H7 (cell line): ENCODE results near the gene KCNMA1. TPM values are rescaled to one million over a fixed set of nuclear protein-coding genes. Genes with fewer than 3 reads are reported as not detected.
A peak's percentile ranks its signal among the peaks of the same experiment; 100 is the strongest.

Experiments
- DNase-seq: peaks from one replicate; pipeline ENCODE4 v3.0.0; 2012
- H3K27me3 ChIP-seq: 2 replicates; pipeline ENCODE4 v1.6.0; 2011; ENCODE audit warnings: mild to moderate bottlenecking, low read length; ENCODE audit not compliant: control insufficient read depth, insufficient read depth
- H3K36me3 ChIP-seq: replicated peaks from 2 replicates; pipeline ENCODE4 v1.5.1; 2011; ENCODE audit warnings: low read length; ENCODE audit not compliant: control insufficient read depth, insufficient read depth
- H3K4me3 ChIP-seq: 2 replicates; pipeline ENCODE4 v1.5.1; 2011; ENCODE audit warnings: low read depth, mild to moderate bottlenecking, control low read depth, low read length, moderate library complexity; ENCODE audit not compliant: insufficient read depth
- total RNA-seq: library from RNA; depleted of rRNA; stranded (reverse); fragments of >200 nt; shearing (Covaris generic); gene quantifications from 2 replicates; pipeline ENCODE4 v1.2.3, GENCODE V29; 2014

The KCNMA1 gene
- total RNA-seq, 1 experiment from 2014 or later, result 0.94 TPM

- no peaks in the 10 kb centered on the region for H3K36me3 ChIP-seq
- DNase-seq, result no peak
- H3K27me3 ChIP-seq, result no peaks in the 10 kb centered on the region
- H3K4me3 ChIP-seq, result no peak overlapping the region
Observed at GRCh38 chr10:77383861-77384553, 253.6 kb downstream of the KCNMA1 start.

DNA sequence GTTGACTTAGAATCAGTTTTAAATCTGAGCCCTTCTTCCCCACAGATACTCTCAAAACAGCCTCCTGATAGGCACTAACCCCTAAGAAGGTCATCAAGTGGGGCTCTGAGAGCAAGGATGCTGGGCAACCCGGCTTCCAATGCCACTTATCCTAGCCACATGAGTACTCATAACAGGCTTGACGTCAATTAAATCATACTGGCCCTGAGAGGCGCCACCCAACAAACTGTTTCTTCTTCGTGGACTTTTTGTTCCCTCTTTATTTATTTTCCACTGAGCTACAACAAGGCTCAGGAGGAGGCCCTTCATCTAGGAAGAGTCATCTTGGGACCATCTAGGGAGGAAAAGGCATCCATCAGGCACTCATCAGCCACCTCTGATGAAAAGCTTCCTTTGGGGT lies 255.9 kb downstream of the KCNMA1 start:
- Histone ChIP-seq H3K4me3 (no peak overlapping the region), H3K36me3 (no peaks in the 10 kb centered on the region), H3K27me3 (no peaks in the 10 kb centered on the region)
- DNase-seq, result no peak

- no peaks in the 10 kb centered on the region for H3K36me3 ChIP-seq
- H3K27me3 ChIP-seq, result no peaks in the 10 kb centered on the region
- DNase-seq, result no peak
- no peak overlapping the region for H3K4me3 ChIP-seq
Observed at GRCh38 chr10:77380723-77381122, 256.9 kb downstream of the KCNMA1 start.

DNA sequence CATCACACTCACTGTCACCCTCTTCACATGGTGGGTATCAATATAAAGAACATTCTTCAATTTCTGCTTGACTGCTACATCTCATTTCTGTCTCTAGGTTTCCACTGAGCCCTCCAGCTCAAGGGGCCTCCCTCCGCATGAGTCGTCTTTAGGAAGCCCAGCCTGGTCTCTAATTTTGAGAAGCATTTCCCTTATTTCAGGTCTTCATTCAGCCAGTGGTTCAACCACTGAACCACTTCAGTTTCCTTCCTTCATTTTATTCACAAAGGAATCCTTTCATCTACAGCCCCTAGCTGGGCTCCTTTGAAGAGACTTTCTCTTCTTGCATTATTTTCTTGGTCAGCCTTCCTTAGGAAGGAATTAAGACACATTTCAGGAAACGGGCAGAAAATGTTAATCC lies 257.4 kb downstream of the KCNMA1 start:
- no peak for DNase-seq
- Histone ChIP-seq H3K36me3 (no peaks in the 10 kb centered on the region), H3K4me3 (no peak overlapping the region), H3K27me3 (no peaks in the 10 kb centered on the region)

DNA sequence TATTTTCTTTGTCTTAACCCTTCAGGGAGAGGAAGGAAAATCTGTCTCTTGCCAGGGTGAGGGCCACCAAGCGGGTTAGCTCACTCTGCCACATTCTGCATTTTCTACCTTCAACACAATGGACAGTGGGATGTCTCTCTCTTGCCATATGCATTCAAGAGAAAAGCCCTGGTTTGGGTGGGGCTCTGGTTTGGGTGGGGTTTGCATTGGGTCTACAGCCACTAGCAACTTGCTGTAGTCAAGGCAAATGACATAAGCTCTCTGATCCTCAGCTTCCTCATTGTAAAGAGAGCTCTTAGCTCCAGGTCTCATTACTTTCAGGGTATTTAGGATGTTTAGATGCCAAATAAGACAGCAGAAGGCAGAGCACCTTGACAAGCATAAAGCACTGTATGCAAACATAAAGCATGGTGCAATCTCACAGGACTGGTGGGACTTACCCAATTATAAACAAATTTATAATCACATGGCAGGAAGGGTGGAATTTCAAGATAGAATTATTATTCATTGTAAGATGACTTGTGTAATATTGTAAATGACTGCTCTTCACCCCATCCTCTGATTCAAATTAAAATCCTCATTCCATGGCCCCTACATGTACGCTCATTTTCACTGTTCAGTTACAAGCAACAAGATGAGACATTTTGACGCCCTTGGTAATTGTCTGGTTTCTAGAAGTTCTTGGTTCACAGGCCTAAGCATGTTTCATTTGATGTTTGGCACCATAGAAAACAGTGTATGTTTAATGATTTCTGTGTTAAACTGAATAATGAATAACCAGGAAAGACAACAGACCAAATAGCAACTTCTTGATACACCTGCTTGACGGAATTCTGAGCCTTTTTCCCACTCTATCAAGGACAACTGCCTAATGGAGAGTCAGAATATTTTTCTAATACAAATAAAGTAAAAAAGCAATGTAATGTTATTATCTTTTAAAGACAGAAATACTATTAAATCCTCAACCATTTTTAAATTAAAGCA lies 258.9 kb downstream of the KCNMA1 start:
- Histone ChIP-seq H3K4me3 (no peak overlapping the region), H3K36me3 (no peaks in the 10 kb centered on the region), H3K27me3 (no peaks in the 10 kb centered on the region)
- no peak for DNase-seq

DNA sequence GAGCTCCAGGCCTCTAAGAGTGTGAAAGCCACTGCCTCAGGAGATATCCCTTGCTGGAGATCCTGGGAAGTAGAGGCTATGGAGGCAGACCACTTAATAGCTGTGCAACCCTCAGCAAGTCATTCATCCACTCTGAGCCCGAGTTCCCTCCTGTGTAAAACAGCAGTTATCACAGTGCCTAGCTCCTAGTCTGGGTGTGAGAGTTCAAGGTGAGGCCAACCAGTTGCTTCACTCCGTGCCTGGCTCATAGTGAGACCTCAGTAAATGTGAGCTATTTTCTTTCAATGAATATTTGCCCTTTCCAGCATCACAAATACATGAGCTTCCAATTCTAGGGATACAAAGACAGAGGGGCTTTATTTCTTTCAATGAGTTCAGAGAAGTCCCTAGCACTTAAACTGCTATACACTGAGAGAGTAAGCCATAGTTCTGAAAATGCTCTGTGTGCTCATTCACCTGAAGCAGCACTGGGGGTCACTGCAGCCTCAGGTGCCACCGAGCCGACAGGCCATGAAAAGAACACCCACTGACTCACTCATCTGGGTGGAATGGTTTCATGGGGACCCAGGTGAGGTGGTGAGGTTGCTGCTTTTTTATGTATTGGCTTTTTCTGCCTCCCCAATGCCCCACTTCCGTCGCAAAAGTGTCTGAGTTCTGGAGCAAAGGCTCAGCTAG lies 259.8 kb downstream of the KCNMA1 start:
- no peaks in the 10 kb centered on the region for H3K27me3 ChIP-seq
- H3K36me3 ChIP-seq, result no peaks in the 10 kb centered on the region
- DNase-seq, result no peak
- H3K4me3 ChIP-seq, result no peak overlapping the region

- no peak overlapping the region for H3K4me3 ChIP-seq
- no peak for DNase-seq
- H3K36me3 ChIP-seq, result no peaks in the 10 kb centered on the region
- no peaks in the 10 kb centered on the region for H3K27me3 ChIP-seq
Observed at GRCh38 chr10:77377034-77377433, 260.6 kb downstream of the KCNMA1 start.

DNA sequence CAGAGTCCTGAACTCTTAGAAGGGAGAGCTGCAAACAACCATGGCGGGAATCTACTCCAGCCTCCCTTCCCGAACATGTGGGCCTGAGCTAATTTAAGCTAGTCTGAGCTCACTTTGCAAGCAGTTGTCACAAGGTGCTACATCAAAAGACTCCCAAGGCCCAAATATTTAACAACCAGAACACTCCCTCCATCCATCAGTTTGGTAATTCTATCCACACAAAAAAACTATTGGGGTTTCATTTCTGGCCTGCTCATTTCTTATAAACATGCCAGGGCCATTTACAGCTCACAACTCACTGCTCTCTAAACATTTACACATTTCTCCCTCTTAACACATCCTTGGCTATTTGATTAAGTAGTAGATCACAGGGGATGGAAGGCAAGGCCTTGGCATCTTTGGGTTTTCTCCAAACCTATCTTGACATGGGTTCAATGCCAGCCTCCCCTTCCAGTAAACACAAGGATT lies 263.4 kb downstream of the KCNMA1 start:
- Histone ChIP-seq H3K4me3 (no peak overlapping the region), H3K27me3 (no peaks in the 10 kb centered on the region), H3K36me3 (no peaks in the 10 kb centered on the region)
- DNase-seq, result no peak

GRCh38 chr10:77371848-77372799 lies 265.5 kb downstream of the KCNMA1 start:
- H3K4me3 ChIP-seq, result no peak overlapping the region
- no peaks in the 10 kb centered on the region for H3K36me3 ChIP-seq
- H3K27me3 ChIP-seq, result no peaks in the 10 kb centered on the region
- no peak for DNase-seq

GRCh38 chr10:77371421-77371820 lies 266.2 kb downstream of the KCNMA1 start:
- no peak overlapping the region for H3K4me3 ChIP-seq
- H3K36me3 ChIP-seq, result no peaks in the 10 kb centered on the region
- H3K27me3 ChIP-seq, result no peaks in the 10 kb centered on the region
- DNase-seq, result no peak

- no peaks in the 10 kb centered on the region for H3K36me3 ChIP-seq
- no peak overlapping the region for H3K4me3 ChIP-seq
- no peaks in the 10 kb centered on the region; the same call in 1 of the 2 replicates for H3K27me3 ChIP-seq
- DNase-seq, result no peak
Observed at GRCh38 chr10:77368006-77368405, 269.6 kb downstream of the KCNMA1 start.

GRCh38 chr10:77363210-77363609 lies 274.4 kb downstream of the KCNMA1 start:
- Histone ChIP-seq H3K36me3 (no peaks in the 10 kb centered on the region), H3K27me3 (no peaks in the 10 kb centered on the region; the same call in 1 of the 2 replicates), H3K4me3 (no peak overlapping the region)
- DNase-seq, result no peak

DNA sequence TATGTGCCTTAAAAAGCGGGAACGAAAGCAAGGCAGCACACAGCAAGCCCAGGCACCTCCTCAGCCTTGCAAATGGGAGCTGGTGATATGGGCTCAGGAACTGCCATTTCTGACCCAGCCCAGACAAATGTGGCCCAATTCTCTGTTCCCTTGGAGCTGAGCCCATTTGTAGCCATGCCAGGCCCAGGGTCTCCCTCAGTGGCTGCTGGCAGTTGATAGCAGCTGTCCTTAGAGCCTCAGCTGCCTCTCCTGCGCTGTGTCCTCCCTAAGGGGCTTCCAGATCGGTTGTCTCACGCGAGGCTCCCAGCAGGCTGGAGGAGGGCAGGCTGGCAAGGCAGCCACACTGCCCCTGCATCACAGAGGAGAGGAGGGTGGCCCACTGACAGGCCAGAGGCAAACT lies 275.8 kb downstream of the KCNMA1 start:
- Histone ChIP-seq H3K36me3 (no peaks in the 10 kb centered on the region), H3K27me3 (no peaks in the 10 kb centered on the region; the same call in 1 of the 2 replicates), H3K4me3 (no peak overlapping the region)
- DNase-seq, result peak; percentile 19

- Histone ChIP-seq H3K36me3 (no peaks in the 10 kb centered on the region), H3K4me3 (no peak overlapping the region)
Observed at GRCh38 chr10:77361426-77361825, 276.2 kb downstream of the KCNMA1 start.

More at GRCh38 chr10:77361426-77361825, 276.2 kb downstream of the KCNMA1 start:
- no peak for DNase-seq
- no peaks in the 10 kb centered on the region; the same call in 1 of the 2 replicates for H3K27me3 ChIP-seq
